ENCODE measurements around the gene STX18. TPM values are rescaled to one million over a fixed set of nuclear protein-coding genes. Genes with fewer than 3 reads are reported as not detected.

STX18 gene
- total RNA-seq, 1 experiment from 2014 or later = 29.2 TPM

DNA sequence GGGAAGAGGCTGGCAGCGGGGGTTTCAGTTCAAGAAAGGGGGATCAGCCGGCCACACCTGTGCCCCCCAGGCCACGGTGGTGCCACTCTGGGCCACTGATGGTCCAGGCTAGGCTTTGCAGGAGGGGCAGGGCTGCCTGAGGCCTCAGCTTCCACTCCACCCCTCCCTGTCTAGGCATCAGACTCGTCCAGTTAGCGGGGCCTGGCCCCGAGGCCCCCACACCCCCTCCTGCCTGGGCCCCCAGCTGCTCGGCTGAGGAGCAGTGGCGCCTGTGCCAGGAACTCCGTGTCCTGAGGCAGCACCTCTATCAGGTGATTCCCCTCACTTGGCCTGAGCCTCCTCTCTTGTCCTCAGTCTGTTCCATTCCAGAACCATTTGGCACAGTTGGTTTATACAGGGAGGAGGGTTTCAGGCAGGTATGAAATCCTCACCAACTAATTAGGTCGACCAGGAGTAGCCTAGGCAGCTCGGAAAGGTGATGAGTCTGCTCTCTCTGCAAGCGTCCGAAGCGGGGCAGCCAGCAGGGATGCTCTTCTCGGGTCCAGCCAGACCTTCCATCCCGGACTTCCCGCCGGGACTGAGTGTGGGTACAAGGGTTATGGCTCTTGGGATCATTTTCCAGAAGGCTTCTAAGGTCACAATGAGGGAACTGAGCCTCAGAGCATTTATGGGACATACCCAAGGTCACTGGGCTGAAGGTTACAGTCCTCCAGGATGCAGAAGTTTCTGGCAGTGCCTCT, 152.8 kb downstream of the STX18 start:
- in situ Hi-C loops (cut with HindIII; ENCODE audit: low pct_unique_long_range_greater_than_20kb, low sequenced_read_pairs) = no loop called here
- no peak for DNase-seq (ENCODE audit: low read depth, low spot score)

DNA sequence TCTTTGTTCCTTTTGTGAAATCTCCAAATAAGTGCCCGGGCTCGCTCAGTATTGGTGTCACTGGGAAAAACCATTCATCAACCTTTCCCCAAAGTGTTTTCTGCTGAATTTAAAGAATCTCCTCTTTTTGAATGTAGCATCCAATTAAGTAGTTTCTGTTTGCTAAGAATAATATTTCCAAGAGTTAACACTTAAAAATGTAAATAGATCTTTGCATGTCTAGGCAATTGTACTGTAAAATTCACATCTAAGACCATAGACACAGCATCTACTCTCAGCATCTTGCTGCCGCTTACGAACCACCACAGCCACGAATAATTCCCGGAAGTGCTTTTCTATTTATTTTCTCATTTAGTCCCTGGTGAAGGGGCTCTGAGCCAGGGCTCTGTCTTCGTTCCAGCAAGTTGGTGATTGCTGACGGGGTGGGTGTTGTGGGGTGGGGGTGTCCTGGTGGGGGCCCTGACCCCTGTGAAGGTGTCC, 153.5 kb downstream of the STX18 start:
- DNase-seq (ENCODE audit: low read depth, low spot score) = no peak
- in situ Hi-C loops (cut with HindIII; ENCODE audit: low pct_unique_long_range_greater_than_20kb, low sequenced_read_pairs) = no loop called here

DNA sequence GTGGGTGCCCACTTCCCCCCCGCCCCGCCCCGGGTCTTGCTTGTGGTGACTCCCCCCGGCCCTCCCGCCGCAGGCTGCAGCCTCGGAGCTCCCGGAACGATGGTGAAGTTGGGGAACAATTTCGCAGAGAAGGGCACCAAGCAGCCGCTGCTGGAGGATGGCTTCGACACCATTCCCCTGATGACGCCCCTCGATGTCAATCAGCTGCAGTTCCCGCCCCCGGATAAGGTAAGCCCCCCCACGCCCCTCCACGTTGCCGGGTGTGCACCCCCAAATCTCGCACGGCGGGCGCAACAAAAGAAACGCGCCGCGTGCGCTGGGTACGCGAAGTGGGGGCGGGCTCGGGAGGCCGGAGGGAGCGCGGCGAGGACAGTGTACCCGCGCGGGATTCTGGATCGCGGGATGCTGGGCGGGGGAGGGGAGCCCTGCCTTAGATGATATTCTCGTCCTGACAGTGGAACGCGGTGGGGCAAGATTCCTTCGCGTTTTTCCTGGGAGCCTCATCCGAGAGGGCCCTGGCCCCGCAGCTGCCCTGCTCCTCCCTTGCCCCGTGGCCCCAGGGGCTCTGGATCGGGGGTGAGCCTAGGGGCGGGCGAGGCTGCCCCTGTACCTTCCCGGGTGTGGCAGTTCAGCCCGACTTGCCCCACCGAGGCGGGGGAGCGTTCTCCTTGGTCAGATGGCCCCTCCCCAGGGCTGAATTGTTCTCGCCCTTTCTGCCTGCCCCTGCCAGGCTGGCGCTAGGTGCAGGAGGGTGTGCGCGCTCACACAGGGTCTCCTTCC, 154.1 kb downstream of the STX18 start:
- DNase-seq (ENCODE audit: low read depth, low spot score) = no peak
- in situ Hi-C loops (cut with HindIII; ENCODE audit: low pct_unique_long_range_greater_than_20kb, low sequenced_read_pairs) = no loop called here

DNA sequence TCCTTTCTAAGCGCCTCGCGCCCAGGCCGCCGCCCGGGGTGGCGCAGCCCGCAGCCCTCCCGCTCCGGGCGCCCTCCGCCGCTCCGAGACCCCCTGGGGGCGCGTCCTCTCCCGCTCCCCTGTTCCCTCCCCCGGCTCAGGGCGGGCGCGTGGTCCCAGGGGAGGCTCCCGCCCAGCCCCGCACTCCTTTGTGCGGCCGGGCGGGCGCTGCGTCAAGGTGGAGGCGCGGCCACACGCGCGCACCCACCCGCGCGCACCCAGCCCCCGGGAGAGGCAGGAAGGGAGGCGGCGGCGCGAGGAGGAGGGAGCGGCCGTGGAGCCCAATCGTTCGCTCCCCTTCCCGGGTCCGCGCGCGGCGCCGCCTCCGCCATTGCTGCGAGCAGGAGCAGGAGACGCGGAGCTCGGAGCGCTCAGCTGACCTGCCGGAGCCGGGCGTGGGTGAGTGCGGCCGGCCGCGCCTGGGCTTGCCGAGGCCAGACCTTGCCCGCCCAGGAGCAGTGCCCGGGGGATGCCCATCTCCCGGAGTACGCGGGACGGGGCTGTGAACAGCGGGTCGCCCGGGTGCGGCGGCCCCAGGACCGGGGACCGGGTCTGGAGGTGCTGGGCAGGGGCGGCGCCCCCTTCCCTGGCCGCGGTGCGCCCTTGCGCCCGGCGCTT, 155.0 kb downstream of the STX18 start, which contains the start of gene NSG1:
NSG1 (plus strand) TSS at position 367 of the 657 bp plus-strand sequence. CDS start 528 bp downstream, outside the sequence.
- DNase-seq (ENCODE audit: low read depth, low spot score) = peak; percentile 35
- in situ Hi-C loops (cut with HindIII; ENCODE audit: low pct_unique_long_range_greater_than_20kb, low sequenced_read_pairs) = no loop called here

DNA sequence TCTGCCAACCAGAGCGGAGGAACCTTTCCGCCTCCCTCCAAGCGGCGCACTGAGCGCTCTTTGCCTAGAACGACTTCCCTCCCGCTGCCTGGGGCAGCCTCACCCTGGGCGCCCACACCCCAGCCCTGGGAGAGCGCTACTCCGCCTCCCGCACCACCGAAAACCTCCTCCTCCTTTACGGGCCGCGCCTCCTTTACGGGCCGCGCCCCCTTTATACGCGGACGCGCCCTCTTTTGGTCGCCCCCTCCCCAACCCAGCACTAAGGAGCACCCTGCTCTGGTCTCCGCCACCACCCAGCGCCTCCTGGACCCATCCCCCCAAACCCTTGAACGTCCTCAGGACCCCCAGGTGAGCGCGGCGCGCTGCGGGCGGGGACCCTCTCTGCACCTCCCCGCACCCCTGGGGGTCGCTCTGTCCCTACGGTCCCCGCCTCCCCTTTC, 155.5 kb downstream of the STX18 start:
- peak; percentile 46 for DNase-seq (ENCODE audit: low read depth, low spot score)
- in situ Hi-C loops (cut with HindIII; ENCODE audit: low pct_unique_long_range_greater_than_20kb, low sequenced_read_pairs) = no loop called here

DNA sequence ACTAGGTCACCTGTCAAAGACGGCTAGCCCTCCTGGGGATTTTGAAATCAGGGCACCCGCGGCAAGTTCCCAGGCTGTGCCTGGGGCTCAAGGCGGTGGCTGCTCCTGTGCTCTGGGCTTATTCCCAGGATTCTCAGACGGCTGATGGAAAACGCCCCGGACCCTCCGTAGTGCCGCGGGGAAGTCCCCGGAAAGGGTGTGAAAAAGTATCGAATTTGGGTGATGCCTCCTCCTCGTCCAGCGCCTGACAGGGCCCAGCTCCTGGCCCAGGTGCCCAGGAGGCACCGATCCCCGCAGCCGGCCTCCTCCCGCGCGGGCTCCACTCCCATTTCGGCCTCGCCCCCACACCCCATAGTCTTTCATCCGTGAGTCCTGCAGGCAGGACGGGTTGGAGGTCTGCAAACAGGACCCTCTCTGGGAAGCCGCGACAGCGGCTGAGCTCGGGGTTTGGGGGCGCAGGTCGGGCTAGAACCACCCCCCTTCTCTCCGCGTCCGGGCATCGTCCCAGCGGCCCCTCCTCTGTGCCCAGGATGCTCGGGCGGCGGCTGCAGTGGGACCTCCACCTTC, 156.0 kb downstream of the STX18 start:
- in situ Hi-C loops (cut with HindIII; ENCODE audit: low pct_unique_long_range_greater_than_20kb, low sequenced_read_pairs) = no loop called here
- DNase-seq (ENCODE audit: low read depth, low spot score) = no peak

DNA sequence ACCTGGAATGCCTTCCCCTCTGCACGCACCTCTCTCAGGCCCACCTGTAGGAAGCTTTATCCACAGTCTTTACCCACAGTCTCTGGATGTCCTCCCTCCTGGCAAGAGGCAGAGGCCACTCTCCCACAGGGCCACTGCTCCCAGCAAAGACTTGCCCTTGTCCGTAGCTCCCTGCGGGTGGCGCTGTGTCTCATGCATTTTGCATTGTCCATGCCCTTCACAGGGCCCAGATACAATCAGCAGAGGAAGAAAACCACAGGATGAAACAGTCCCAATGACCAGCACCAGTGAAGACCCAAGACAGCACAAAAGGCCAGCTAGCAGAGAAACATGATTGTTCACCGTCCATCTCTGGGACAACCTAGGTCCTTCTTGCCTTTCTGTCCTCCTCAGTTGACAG, 157.0 kb downstream of the STX18 start:
- in situ Hi-C loops (cut with HindIII; ENCODE audit: low pct_unique_long_range_greater_than_20kb, low sequenced_read_pairs) = no loop called here
- DNase-seq (ENCODE audit: low read depth, low spot score) = peak; percentile 79

DNA sequence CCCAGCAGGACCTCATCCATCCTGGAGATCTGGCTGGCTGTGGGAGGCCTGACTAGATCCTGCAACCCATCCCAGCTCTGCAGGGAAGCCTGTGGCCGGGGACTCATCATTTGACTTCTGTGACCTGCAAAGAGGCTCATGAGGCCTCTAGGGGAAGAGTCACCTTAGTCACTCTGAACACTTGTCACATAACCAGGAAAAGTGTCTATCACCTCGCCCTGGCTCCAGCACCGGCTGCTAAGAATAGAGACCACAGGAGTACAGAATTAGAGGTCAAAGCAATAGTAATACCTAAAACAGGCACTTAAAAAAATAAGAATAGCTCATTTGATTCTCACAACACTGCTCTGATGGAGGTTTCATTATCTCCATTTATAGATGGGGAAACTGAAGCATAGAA, 158.8 kb downstream of the STX18 start:
- DNase-seq (ENCODE audit: low read depth, low spot score) = no peak

DNA sequence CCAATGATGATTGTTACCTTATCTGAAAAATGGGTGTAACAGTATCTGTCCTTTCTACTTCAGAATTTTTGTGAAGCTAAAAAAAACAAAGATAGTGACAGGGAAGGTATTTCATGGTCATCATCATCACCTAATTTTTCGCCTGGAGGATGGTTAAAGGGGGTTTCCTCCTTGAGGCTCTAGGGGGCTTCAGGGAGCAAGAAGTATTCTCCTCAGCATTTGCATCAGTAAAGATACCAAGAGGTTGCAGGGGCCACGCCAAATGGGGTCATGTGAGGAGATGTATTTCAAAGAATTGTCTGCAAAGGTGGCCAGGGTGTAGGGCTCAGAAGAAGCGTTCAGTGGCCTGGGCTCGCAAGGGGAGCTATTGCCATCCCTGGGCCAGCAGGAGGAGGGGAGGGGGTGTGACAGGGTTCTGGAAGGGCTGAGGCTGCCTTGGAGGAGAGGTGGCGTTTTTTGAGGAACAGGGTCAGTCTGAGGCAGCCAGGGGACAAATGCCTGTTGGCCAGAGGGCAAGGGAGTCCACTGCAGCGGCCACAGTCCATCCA, 162.2 kb downstream of the STX18 start:
- in situ Hi-C loops (cut with HindIII; ENCODE audit: low pct_unique_long_range_greater_than_20kb, low sequenced_read_pairs) = no loop called here
- no peak for DNase-seq (ENCODE audit: low read depth, low spot score)

More for the DNA sequence above, 158.8 kb downstream of the STX18 start:
- in situ Hi-C loops (cut with HindIII; ENCODE audit: low pct_unique_long_range_greater_than_20kb, low sequenced_read_pairs) = no loop called here

DNA sequence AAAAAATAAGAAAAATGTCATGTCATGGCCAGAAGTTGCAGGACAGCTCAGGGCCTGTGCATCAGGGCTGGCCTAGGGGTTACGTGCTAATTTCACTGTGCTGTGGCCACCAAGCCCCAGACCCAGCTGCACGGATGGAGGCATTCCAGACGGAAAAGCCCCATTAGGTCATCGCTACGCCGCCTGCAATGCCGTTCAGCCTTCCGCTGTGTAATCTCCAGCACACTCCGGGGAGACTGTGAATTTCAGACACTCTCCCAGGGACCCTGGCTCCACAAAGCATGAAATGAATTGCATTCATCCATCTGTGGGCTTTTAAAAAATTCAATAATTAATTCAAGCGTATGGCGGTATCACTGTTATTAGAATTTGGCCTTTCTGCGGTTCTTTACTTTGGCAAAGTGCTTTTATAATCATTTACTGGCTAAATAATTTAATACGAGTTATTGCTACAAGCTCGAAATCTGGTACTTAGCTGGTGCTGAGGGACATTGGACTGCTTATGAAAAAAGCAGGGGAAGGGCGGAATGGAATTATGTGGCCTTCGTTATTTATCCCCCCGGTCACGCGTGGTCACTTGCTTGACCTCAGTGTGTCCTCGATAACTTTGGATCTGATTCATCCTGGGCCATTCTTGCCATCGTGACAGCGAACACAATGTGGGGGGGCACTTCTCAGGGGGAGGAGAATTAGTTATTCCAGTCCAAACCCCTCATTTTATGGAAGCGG, 164.0 kb downstream of the STX18 start:
- no peak for DNase-seq (ENCODE audit: low read depth, low spot score)
- in situ Hi-C loops (cut with HindIII; ENCODE audit: low pct_unique_long_range_greater_than_20kb, low sequenced_read_pairs) = no loop called here

DNA sequence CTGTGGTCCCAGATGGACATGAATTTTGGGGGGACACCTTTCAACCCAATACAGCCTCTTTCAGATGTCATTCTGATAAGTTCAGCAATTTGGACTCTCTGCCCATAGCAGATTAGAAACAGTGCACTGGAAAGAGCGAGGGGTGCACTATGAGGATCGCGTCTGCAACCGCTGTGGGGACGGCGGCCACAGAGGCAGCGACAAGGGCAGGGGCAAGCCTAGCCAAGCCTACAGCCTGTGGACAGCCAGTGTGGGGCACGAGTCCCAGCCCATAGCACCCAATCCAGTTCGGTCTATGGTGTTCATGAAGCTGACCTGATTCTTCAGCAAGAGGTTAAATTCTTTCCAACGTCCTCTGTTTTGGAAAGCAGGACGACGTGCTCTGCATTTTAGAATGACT, 164.7 kb downstream of the STX18 start:
- DNase-seq (ENCODE audit: low read depth, low spot score) = no peak
- in situ Hi-C loops (cut with HindIII; ENCODE audit: low pct_unique_long_range_greater_than_20kb, low sequenced_read_pairs) = no loop called here

DNA sequence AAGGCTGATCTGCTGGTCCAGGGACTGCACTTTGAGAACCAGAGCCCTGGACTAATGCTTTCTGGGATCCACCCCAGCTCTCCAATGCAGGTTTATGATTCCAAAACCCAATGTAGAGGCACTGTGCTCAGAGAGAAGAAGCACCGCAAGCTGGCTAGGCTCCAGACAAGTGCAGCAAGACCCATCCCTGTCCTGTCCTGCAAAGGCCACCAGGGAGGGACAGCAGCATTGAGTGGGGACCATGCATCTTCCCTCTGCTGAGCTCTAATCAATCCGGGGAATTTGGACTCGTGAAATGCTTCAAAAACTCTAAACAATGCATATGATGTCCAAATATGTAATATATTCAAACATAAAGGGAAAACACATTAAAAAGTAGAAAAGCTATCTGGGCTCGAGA, 165.8 kb downstream of the STX18 start:
- no peak for DNase-seq (ENCODE audit: low read depth, low spot score)
- in situ Hi-C loops (cut with HindIII; ENCODE audit: low pct_unique_long_range_greater_than_20kb, low sequenced_read_pairs) = no loop called here

DNA sequence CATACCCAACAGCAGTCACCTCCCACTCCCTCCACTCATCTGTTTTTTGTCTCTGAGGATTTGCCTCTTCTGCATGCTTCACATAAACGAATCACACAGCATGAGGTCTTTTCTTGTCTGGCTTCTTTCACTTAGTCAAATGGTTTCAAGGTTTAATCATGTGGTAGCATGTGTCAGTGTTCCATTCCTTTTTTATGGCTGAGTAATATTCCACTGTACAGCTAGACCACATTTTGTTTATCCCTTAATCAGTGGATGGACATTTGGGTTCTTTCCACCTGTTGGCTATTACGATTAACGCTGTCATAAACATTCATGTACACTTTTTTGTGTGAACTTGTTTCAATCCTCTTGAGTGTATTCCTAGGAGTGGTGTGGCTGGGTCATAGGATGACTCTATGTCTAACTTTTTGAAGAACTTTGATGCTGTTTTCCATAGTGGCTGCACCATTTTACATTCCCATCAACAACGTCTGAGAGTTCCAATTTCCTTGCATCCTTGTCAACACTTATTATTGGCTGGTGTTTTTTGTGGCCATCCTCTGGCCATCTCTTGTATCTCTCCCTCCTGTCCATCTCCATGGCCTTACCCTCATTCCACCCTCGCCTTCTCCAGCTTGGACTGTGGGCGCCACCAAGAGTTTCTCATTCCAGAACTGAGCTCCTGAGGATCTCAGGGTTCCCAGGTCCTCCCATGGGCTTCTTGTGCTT, 167.3 kb downstream of the STX18 start:
- in situ Hi-C loops (cut with HindIII; ENCODE audit: low pct_unique_long_range_greater_than_20kb, low sequenced_read_pairs) = no loop called here
- DNase-seq (ENCODE audit: low read depth, low spot score) = no peak

Data from SK-MEL-5 (cell line).